Stomach (tissue), 4 donors: ENCODE data around the gene KIF13A.

Experiments used
- CTCF ChIP-seq, 7 experiments: fragments of 450-650 bp in 4 of 7; fragments of 200-600 bp in 3 of 7; sonication (generic) in 3 of 7; IDR thresholded peaks; one replicate each; pipeline ENCODE4 v1.5.1; 2016 to 2019; ENCODE audit warnings: antibody characterized with exemption in 7 of 7, control low read depth in 2 of 7, mild to moderate bottlenecking in 1 of 7
- POLR2AphosphoS5 ChIP-seq, 3 donors: sonication (generic); formaldehyde crosslinking; IDR thresholded peaks; one replicate each; pipeline ENCODE4 v1.6.1; 2016; ENCODE audit warnings: antibody characterized with exemption in 3 of 3

- TF ChIP-seq CTCF (IDR thresholded peaks at IDR 0.05), result no peak
- TF ChIP-seq POLR2AphosphoS5 (IDR thresholded peaks at IDR 0.05), result no peak
These were observed 218.6 kb downstream of the KIF13A start for GRCh38 chr6:17768881-17769280.
